Measurements from ENCODE around the gene NUBP2. TPM values are rescaled to one million over a fixed set of nuclear protein-coding genes. Genes with fewer than 3 reads are reported as not detected.
A peak's percentile ranks its signal among the peaks of the same experiment; 100 is the strongest.

The NUBP2 gene
- total RNA-seq, 1 experiment from 2014 or later, result 65.3 TPM

DNA sequence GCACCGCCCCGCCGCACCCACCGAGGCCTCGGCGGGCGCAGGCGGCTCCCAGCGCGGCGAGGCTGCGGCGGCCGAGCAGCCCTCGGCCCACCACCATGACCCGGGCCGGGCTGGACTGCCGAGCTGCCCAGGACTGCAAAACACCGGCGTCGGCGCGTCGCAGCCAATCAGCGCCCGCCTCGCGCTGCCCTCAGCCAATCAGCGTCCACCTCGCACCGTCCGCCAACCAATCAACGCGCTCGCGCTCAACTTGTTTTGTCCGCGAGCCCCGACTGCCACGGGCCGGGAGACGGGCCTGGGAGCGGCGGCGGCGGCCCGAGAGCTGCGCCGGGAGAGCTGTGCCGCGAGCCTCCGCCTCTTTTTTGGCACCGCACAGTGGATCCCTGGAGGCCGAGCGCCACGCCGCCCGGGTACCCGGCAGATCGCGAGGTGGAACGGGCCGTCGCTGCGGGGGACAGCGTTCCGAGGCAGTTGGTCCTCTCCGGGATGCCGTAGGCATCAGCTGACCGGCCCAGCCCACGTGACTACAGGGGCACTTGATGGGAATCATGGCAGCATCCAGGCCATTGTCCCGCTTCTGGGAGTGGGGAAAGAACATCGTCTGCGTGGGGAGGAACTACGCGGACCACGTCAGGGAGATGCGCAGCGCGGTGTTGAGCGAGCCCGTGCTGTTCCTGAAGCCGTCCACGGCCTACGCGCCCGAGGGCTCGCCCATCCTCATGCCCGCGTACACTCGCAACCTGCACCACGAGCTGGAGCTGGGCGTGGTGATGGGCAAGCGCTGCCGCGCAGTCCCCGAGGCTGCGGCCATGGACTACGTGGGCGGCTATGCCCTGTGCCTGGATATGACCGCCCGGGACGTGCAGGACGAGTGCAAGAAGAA lies 44.2 kb downstream of the NUBP2 start, which contains the start of the genes FAHD1 and HAGH:
Gene FAHD1 (plus strand): TSS at position 516 of the 883 bp plus-strand sequence. CDS start 33 bp downstream, at position 549.
Gene HAGH (minus strand): TSS at position 135 of the 883 bp plus-strand sequence. CDS start 38 bp downstream, at position 97.
- Mint-ChIP-seq H3K9me3 (ENCODE audit: unreplicated experiment) (no peaks in the 10 kb centered on the region), H3K27ac (ENCODE audit: unreplicated experiment) (peak within 1 kb of the TSS; percentile 86), H3K36me3 (ENCODE audit: insufficient read depth, unreplicated experiment) (peaks cover 10% of the 10 kb centered on the region), H3K27me3 (ENCODE audit: insufficient read depth, unreplicated experiment) (no peaks in the 10 kb centered on the region), H3K4me3 (ENCODE audit: unreplicated experiment) (peak within 1 kb of the TSS; percentile 87), H3K4me1 (ENCODE audit: low read depth, unreplicated experiment) (no peaks in the 10 kb centered on the region)
- Histone ChIP-seq H3K4me3 (ENCODE audit: low read depth, low read length) (peak within 1 kb of the TSS; percentile 76), H3K27me3 (replicated peaks; ENCODE audit: control insufficient read depth, insufficient read depth, low read length) (no peaks in the 10 kb centered on the region), H3K4me1 (peaks cover 10% of the 10 kb centered on the region; the same call in 1 of the 2 replicates), H3K36me3 (ENCODE audit: control insufficient read depth, insufficient read depth, low read length) (peaks cover 1% of the 10 kb centered on the region; the same call in 1 of the 2 replicates), H3K9me3 (no peaks in the 10 kb centered on the region)
- POLR2A ChIA-PET, result interaction anchor here (0.6 to 1.5 kb wide), 5 partner anchors 44 to 1136 kb away, joined by 3 to 14 read pairs (median 5); partner anchors contain the start of genes NUBP2, RPS2, SPSB3 and TRAF7
- intact Hi-C loops (cut with micrococcal nuclease; ENCODE audit: unreplicated experiment), result no loop called here
- DNase-seq, result peak; percentile 90 to 94
- BruUV-seq (replicated peaks), result no TSS peak
- CTCF ChIA-PET, result interaction anchor here (0.8 kb wide), 1 partner anchor 44 kb away, joined by 3 read pairs; the partner anchor contains the start of genes NUBP2 and SPSB3
- no peak for TF ChIP-seq CTCF (IDR thresholded peaks at IDR 0.05; ENCODE audit: insufficient read depth in 1 of 2, low read depth in 1 of 2, low read length in 1 of 2, severe bottlenecking in 1 of 2, unreplicated experiment in 1 of 2)

DNA sequence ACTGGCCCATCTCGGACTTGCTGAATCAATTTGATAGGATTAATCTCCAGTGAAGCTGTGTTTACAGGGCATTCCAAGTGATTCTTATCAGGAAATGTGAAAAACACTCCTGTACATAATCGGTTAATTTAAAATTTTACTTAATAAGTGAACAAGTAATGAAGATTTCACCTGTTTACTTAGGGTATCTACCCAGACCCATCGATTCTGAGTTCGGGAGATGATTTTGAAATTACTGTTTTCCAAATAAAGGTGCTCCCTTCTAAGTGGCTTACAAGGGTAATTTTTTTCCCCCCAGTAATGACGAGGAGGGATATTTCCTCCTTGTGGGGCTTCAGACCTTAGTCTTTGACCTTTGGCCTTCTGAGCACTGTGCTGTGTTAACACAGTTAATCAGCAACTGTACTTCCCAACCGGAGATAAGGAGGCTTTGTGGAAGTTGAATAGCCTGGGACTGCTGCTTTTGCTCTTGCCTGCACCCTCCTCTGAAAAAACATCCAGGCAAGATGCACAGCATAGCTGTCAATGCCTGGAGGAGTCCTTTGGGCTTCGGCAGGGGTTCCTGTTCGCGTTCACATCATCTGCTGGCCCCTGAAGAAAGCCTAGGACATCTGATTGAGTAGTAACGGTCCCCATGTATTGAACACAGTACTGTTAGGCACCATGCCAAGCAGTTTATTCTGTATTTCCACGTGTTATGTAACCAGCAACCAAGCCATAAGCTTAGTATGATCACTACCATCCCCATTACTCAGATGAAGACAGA lies 46.1 kb downstream of the NUBP2 start:
- BruUV-seq (replicated peaks), result no TSS peak
- Mint-ChIP-seq H3K4me1 (ENCODE audit: low read depth, unreplicated experiment) (no peaks in the 10 kb centered on the region), H3K36me3 (ENCODE audit: insufficient read depth, unreplicated experiment) (peaks cover 10% of the 10 kb centered on the region), H3K27me3 (ENCODE audit: insufficient read depth, unreplicated experiment) (no peaks in the 10 kb centered on the region), H3K27ac (ENCODE audit: unreplicated experiment) (no peak overlapping the region), H3K4me3 (ENCODE audit: unreplicated experiment) (peak overlapping the region; percentile 87), H3K9me3 (ENCODE audit: unreplicated experiment) (no peaks in the 10 kb centered on the region)
- no peak for TF ChIP-seq CTCF (IDR thresholded peaks at IDR 0.05; ENCODE audit: insufficient read depth in 1 of 2, low read depth in 1 of 2, low read length in 1 of 2, severe bottlenecking in 1 of 2, unreplicated experiment in 1 of 2)
- peak in 1 of 2 experiments; percentile 38 for DNase-seq
- Histone ChIP-seq H3K9me3 (no peaks in the 10 kb centered on the region), H3K27me3 (replicated peaks; ENCODE audit: control insufficient read depth, insufficient read depth, low read length) (no peaks in the 10 kb centered on the region), H3K4me3 (ENCODE audit: low read depth, low read length) (peak overlapping the region; percentile 76), H3K36me3 (ENCODE audit: control insufficient read depth, insufficient read depth, low read length) (no peaks in the 10 kb centered on the region), H3K4me1 (peaks cover 13% of the 10 kb centered on the region; the same call in 1 of the 2 replicates)
- intact Hi-C loops (cut with micrococcal nuclease; ENCODE audit: unreplicated experiment), result no loop called here
- ChIA-PET POLR2A (no interaction called here), CTCF (no interaction called here)

DNA sequence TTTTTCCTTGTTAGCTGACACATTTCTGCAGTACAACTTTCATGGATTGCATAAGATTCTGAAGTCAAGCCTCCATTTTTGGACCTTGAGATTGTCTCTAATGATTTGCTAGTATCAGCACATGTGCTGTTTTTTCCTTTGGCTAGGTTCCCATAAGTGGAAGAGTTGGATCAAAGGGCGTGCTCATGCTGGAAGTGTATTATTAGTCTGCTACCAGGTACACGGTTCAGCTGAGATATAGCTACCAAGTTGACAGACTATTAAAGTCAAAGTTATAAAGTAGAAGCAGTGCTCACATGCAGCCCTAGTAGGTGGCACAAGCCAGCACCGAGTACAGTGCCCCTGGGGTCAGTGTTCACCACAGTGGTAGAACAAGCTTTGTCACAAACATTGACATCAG lies 47.5 kb downstream of the NUBP2 start:
- Mint-ChIP-seq H3K4me3 (ENCODE audit: unreplicated experiment) (no peak overlapping the region), H3K27ac (ENCODE audit: unreplicated experiment) (no peak overlapping the region), H3K4me1 (ENCODE audit: low read depth, unreplicated experiment) (no peaks in the 10 kb centered on the region), H3K27me3 (ENCODE audit: insufficient read depth, unreplicated experiment) (no peaks in the 10 kb centered on the region), H3K36me3 (ENCODE audit: insufficient read depth, unreplicated experiment) (peaks cover 10% of the 10 kb centered on the region), H3K9me3 (ENCODE audit: unreplicated experiment) (no peaks in the 10 kb centered on the region)
- TF ChIP-seq CTCF (IDR thresholded peaks at IDR 0.05; ENCODE audit: insufficient read depth in 1 of 2, low read depth in 1 of 2, low read length in 1 of 2, severe bottlenecking in 1 of 2, unreplicated experiment in 1 of 2), result no peak
- BruUV-seq (replicated peaks), result no TSS peak
- Histone ChIP-seq H3K4me3 (ENCODE audit: low read depth, low read length) (no peak overlapping the region), H3K27me3 (replicated peaks; ENCODE audit: control insufficient read depth, insufficient read depth, low read length) (no peaks in the 10 kb centered on the region), H3K4me1 (peaks cover 13% of the 10 kb centered on the region; the same call in 1 of the 2 replicates), H3K9me3 (no peaks in the 10 kb centered on the region), H3K36me3 (ENCODE audit: control insufficient read depth, insufficient read depth, low read length) (no peaks in the 10 kb centered on the region)
- DNase-seq, result no peak
- intact Hi-C loops (cut with micrococcal nuclease; ENCODE audit: unreplicated experiment), result no loop called here
- POLR2A ChIA-PET, result interaction anchor here (0.6 kb wide), 1 partner anchor 111 kb away, joined by 6 read pairs; no protein-coding TSS in a partner anchor
- CTCF ChIA-PET, result no interaction called here
